ENCODE results near the gene HOXC11. TPM values are rescaled to one million over a fixed set of nuclear protein-coding genes. Genes with fewer than 3 reads are reported as not detected.

HOXC11 gene
- total RNA-seq, 1 donor from 2014 or later = 1.7 TPM

DNA sequence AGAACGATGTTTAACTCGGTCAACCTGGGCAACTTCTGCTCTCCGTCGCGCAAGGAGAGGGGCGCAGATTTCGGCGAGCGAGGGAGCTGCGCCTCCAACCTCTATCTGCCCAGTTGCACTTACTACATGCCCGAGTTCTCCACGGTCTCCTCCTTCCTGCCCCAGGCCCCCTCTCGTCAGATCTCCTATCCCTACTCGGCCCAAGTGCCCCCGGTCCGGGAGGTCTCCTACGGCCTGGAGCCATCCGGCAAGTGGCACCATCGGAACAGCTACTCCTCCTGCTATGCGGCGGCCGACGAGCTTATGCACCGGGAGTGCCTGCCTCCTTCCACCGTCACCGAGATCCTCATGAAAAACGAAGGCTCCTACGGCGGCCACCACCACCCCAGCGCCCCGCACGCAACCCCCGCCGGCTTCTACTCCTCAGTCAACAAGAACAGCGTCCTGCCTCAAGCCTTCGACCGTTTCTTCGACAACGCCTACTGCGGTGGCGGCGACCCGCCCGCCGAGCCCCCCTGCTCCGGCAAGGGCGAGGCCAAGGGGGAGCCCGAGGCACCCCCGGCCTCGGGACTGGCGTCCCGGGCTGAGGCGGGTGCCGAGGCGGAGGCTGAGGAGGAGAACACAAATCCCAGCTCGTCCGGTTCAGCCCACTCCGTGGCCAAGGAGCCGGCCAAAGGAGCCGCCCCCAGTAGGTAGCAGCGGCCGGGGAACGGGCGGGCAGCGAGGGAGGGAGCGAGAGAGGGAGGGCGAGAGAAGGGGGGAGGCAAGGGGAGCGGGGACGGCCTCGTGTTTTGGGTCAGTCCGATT, 513 bp downstream of the HOXC11 start:
- DNase-seq (ENCODE audit: low spot score) = no peak

- DNase-seq (ENCODE audit: low spot score) = no peak
Observed at GRCh38 chr12:53974084-53975063, 1.4 kb downstream of the HOXC11 start, which contains the start of gene HOTAIR. TSS of gene HOTAIR (minus strand) at chr12:53974954.

- DNase-seq (ENCODE audit: low spot score) = no peak
Observed at GRCh38 chr12:53975064-53975471, 2.1 kb downstream of the HOXC11 start.

GRCh38 chr12:53975479-53976152, 2.7 kb downstream of the HOXC11 start:
- no peak for DNase-seq (ENCODE audit: low spot score)

DNA sequence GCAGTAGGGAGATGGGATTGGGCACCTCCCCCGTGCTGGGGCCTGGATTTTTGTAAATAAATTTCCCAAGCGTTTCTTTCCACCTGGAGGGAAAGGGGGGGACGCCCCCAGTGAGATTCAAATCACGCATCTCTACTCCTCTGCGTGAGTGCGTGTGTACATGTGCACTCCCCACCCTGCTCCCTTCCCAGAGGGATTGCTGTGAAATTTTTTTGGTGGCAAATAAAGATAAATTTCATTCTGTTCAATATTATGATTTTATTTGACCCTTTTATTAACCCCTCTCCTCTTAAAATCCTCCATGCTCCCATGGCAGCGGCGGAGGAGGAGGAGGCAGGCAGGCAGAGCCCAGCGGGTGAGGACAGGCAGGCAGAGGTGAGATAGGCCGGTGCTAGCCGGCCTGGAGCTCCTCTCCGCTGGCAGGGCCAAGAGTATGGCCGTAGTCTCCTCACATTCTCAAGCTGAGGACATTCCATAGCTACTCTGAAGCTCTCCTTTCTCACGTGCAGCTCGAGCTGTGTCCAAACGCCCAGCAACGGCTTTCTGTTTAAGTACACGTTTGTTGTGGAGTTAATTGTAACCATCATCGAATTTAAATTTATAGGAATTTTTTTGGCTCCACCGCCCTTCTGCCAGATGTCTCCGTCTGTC, 3.4 kb downstream of the HOXC11 start:
- no peak for DNase-seq (ENCODE audit: low spot score)

- no peak for DNase-seq (ENCODE audit: low spot score)
Observed at GRCh38 chr12:53976823-53977595, 4.1 kb downstream of the HOXC11 start.

GRCh38 chr12:53977596-53978445, 4.9 kb downstream of the HOXC11 start:
- no peak for DNase-seq (ENCODE audit: low spot score)

DNA sequence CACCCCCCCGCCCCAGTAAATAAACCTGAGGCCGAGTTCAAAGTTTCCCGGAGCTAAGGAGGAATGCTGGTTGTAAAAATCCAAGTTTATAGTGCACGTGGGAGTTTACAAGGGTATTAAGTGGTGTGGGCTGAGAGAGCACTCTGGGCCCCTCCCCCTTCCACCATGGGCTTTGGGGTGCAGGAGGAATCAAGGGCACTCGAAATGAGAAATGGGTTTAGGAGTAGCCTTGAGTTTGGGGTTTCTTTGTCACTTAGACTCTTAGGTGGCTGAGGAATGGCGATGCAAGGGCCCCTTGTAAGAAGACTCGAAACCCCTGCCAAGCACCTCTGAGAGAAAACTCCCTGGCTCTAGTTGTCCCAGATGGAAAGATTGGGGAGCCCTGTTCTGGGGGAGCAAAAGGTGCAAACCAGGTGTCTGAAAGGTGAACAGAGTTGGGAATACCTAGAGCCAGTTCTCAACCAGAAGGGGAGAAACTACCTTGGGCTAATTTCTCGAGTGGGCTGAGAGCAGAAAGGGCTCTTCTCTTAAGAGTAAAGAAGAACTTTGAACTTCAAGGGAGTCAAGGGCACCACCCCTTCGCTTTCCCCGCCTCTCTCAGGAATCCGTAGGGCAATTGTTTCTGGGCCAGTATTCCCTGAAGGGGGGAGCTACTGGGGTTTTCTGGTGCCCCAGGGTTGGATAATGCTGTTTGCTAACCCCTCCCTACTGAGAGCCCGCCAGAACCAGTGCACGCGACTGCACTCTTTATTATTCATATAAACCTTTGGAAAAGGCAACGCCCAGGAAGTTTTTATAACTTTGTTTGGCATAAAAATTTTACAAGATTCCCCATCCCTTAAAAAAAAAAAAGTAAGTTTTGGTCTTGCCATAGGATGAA, 5.8 kb downstream of the HOXC11 start:
- DNase-seq (ENCODE audit: low spot score) = no peak

DNA sequence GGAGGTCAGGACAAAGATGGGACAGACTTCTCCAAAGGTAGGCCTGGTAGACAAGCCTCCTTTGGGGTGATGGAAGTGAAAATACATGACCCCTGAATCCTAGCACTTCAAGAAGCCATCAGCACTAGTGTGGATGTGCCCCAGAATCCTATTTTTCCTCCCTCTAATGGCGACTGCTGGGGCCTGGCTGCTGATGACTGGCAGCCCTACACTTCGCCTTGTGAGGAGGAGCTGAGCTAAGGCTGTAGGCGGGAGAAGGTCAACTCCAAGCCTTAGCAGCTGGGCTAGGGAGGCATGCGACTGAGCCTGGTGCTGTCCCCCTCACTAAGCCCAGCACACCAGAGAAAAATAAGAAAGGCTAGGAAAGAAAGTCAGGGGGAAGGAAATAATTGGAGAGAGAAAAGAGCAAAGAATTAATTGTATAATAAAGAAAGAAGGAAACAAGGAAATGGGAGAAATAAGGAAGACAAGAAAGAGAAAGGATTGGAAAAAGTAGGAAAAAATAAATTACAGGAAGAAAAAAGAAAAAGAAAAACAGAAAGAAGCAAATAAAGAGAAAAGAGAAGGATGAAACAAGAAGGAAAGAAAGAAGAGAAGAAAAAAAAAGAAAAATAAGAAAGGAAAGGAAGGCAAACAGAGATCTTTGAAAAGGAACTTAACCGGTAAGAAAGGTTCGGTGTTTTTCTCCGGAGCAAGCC, 7.3 kb downstream of the HOXC11 start:
- DNase-seq (ENCODE audit: low spot score) = no peak

DNA sequence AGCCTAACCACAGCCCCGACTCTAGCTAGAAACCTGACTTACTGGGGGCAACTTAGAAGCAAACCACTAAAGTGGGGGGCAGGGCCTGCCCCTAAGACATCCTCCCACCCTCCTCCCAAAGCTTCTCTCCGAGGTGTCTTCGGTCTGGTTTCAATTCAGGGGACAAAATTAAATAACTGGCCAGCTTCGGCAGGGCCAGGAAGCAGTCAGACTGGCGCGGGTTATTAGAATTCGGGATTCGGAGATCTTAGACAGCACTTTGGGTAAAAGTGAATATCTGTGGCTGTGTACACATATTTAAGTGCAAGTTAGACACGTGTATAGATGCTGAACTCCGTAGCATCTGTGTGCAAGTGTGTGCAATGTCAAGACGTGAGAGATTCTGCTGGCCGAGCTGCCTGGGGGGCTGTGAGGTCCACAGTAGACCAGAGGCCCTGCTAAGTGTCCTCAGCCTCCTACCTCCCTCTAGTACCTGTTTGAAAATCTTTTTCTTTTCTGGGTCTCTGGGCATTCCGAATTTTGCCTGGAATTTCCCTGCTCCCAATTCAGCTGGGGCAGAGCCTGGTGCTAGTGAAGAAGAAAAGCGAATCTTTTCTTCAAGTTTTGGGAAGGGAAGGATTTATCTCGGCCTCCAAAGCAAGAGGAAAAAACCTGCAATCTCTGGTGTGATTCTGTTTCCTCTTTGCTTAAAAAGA, 8.0 kb downstream of the HOXC11 start:
- DNase-seq (ENCODE audit: low spot score) = no peak

DNA sequence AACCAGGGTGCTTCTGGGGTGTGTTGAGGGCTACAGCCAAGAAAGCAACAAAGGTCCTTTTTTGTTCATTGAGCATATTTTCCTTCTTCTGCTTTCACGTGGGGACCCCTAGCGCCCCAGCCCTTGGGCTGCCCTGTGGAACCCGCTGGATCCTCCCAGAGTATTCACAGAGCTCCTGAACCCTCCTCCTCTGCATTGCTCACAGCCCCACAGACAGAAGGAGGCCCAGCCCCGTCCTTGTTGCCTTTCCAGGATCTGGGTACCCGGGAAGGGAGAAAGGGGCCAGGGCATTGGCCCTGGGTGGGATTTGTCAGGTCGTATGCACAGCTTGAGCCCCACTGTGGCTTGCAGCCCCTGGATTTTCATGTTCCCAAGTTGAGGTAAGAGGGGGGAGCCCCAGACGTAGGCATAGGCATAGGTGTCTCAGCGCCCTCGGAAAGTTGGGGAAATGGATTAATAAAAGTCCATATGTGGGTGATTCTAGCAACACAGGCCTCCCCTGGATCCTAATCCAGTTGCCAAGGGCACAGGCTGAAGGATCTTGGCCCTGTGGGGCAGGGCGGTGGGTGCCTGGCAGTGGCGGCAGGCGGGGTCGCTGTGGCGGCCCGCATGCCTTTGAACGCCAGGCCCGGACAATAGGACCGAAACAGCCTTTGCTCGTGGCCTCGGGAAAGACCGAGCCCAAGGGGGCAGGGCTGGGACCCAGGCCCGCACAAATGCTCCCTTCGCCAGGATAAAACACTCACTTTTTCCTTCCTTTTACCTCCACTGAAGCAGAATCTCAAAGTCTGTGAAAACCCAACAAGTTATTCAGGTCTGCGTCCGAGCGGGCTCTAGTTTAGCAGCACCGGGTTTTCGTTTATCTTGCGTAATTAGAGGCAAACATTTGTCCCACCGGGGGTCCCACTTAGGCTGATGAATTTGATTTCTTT, 9.0 kb downstream of the HOXC11 start:
- DNase-seq (ENCODE audit: low spot score) = no peak

- no peak for DNase-seq (ENCODE audit: low spot score)
Observed at GRCh38 chr12:53982648-53983567, 10.0 kb downstream of the HOXC11 start.

- no peak for DNase-seq (ENCODE audit: low spot score)
Observed at GRCh38 chr12:53983568-53983949, 10.6 kb downstream of the HOXC11 start.

- DNase-seq (ENCODE audit: low spot score) = no peak
Observed at GRCh38 chr12:53983950-53984572, 11.1 kb downstream of the HOXC11 start.
